ENCODE results near the gene CPXM2.

Gene CPXM2

GRCh38 chr10:123868038-123869019 lies 23.3 kb downstream of the CPXM2 start:
- DNase-seq, result no peak

- no peak for DNase-seq
These were observed 25.7 kb downstream of the CPXM2 start for GRCh38 chr10:123865880-123866279.

DNA sequence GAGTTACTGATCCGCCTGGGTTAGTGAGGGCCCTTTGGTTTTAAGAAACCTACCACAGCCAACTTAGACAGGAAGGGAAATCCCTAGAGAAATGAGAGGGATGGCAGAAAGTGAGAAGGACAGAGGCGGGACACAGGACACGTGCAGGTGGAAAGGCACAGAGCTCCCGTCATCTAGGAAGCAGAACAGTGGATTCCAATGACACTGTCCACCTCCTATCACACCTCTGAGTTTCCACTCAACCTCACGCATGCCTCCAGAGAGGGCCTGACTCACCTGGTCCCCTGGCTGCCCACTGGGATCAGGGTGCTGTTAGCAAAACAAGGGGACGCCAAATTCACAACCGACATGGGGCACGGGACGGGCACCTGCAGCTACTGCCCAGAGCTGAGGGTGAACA lies 26.3 kb downstream of the CPXM2 start:
- no peak for DNase-seq

GRCh38 chr10:123864923-123865322 lies 26.7 kb downstream of the CPXM2 start:
- DNase-seq, result no peak

DNA sequence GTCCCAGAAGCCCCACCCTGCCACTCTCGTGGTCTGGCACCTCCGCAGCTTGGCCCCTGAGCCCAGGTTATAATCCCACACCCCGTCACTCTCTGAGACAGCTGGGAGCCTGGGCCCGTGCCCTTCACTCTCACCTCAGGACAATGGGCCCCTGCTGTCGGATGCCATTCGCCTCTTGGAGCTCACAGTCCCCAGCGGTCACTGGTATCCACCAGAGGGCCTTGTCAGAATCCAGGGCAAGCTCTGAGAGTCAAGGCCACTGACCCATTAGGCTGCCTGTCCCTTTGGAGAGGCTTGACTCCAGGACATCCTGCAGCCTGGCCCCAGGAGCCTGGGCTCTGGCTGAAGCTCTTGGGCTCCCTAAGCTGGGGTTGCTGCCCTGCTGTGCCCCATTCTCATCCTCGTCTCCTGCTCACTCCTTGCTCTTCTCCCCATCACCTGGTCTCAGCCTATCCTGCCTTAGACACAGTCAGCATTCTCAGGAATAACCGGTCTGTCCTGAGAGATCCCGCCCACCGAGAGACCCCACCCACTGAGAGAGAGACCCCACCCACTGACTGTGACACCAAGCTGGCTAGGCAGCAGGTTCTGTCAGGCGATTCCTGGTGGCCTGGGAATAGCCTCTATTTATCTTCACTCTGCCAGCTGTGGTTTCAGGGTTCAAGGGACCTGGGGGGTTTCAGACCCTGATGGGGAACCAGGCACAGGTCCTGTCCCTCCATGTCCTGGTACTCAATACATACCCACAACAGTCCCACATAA lies 27.7 kb downstream of the CPXM2 start:
- no peak for DNase-seq

DNA sequence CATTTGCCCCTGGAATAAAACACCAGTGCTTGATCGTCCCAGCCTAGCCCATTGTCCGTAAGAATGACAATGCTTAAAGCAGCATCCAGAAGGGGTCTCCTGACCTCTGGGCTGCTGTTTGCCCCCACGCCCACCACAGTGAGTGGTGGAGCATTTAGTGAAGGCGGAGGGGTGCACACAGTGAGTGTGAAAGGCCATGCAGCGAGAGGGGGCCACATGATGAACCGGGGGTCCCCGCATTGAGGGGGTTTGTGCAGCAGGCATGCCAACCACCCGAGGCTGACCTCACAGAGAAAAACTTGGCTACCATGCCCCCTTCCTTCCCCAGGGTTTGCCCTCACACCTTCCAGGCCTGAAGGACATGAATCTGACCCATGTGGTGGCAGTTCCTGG lies 28.4 kb downstream of the CPXM2 start:
- DNase-seq, result no peak

- DNase-seq, result no peak
These were observed 29.0 kb downstream of the CPXM2 start for GRCh38 chr10:123862421-123863182.

DNA sequence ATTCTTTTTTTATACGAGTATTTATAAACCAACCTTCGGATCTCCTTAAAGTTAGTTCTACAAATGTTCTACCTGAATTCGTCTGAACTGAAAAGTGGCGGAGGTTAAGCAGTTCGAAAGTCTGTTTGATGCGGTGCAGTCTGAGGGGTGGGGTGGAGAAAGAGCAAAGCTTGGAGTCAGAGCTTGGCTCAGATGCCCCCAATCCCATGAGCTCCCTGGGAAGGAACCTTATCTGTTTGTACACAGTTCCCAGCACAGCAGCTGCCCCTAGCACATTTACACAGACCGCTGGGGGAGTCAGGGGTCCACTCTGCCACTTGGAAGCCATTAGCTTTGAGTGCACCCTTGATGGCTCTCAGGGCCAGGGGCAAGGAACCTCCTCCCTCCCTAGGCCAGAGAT lies 30.8 kb downstream of the CPXM2 start:
- DNase-seq, result no peak

DNA sequence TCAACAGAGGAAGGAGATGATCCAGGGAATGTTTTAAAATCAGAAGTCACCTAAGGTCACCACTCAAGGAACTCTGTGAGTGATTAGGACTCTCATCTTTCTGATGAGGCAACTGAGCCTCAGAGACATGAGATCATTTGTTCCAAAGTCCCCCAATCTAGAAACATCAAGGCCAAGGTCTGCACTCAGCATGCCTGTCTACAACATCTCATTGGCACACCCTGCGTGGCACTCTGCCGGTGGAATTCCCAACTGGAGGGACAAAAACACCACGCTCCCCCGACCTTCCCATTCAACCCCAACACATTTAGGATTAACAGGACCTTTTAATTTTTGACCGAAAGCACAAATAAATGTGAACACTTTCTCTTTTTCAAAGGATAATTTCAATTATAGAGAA lies 31.4 kb downstream of the CPXM2 start:
- DNase-seq, result no peak

GRCh38 chr10:123859653-123860050 lies 32.0 kb downstream of the CPXM2 start:
- DNase-seq, result no peak

DNA sequence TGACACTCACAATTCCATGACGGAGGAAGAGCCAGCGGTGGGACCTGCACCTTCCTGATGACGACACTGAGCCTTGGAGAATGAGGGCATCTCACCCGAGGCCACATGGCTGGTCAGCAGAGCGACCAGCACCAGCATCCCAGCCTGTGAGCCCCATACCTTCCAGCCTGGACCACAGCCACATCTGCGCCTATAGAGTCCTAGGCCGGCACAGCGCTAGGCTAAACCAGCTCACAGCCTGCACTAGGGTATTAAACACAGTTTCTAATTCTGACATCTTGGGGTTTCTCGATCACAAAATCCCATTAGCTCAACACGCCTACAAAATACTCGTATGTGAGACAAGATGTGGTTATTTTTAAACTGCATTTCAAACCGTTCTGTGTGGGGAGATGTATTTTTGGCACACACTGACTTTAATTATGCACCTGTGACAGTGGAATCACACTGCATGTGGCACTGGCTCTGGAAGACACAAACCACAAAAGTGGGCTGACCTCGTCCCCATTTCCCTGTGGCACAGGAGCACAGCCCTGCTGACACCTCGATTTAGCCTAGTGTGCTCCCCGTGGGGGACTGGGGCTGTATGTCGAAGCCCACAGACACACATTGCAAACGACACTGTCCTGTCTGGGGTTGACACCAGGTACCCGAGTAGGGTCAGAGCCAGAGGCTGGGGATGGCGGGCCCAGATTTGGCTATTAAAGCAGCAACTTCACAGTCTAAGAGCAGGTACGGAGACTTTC lies 32.5 kb downstream of the CPXM2 start:
- no peak for DNase-seq

DNA sequence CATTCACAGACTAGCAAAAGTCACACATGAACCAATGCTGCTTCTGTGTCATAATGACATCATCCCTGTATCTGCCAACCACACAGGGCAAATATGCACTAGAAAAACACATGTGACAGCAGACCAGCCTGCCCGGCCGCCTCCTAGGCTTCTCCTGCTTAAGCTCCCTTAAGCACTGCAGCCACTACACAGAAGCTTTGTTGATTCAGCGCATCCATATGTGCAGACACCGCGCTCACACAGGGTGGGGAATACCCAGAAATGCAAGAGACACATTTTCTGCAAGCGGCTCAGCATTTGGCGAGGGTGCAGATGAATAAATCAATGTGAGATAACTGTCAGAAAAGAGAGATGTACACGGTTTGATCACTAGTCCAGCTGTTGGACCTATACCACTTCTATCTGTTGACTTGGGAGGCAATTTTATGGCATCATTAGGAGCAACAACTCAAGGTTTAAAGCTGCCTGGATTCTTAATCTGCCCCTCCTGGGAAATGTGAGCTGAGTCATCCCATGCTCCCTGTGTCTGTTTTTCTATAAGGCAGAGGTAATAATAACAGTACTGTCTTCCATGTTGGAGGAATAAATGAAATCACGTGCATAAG lies 33.4 kb downstream of the CPXM2 start:
- no peak for DNase-seq

GRCh38 chr10:123857616-123858015 lies 34.0 kb downstream of the CPXM2 start:
- no peak for DNase-seq

- no peak for DNase-seq
These were observed 36.5 kb downstream of the CPXM2 start for GRCh38 chr10:123855008-123855684.

- no peak for DNase-seq
These were observed 37.1 kb downstream of the CPXM2 start for GRCh38 chr10:123854498-123854897.

DNA sequence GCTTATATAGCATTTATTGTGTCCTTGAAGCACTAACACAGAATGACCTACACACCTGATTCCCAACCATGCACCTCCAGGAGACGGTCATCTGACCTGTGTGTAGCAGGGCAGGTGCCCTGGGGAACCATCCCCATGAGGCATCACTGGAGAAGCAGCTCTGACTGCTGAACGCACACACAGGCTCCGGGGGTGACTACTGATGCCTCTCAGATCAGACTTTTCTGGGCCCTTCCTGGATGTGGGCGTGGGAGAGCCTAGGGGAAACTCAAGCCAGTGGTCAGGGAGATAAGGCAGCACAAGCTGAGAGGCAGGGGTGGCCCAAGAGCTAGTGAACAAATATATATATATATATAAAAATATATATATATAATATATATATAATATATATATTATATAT lies 37.6 kb downstream of the CPXM2 start:
- DNase-seq, result no peak

- no peak for DNase-seq
These were observed 39.1 kb downstream of the CPXM2 start for GRCh38 chr10:123852411-123852951.

GRCh38 chr10:123848564-123849457 lies 42.8 kb downstream of the CPXM2 start:
- DNase-seq, result no peak

DNA sequence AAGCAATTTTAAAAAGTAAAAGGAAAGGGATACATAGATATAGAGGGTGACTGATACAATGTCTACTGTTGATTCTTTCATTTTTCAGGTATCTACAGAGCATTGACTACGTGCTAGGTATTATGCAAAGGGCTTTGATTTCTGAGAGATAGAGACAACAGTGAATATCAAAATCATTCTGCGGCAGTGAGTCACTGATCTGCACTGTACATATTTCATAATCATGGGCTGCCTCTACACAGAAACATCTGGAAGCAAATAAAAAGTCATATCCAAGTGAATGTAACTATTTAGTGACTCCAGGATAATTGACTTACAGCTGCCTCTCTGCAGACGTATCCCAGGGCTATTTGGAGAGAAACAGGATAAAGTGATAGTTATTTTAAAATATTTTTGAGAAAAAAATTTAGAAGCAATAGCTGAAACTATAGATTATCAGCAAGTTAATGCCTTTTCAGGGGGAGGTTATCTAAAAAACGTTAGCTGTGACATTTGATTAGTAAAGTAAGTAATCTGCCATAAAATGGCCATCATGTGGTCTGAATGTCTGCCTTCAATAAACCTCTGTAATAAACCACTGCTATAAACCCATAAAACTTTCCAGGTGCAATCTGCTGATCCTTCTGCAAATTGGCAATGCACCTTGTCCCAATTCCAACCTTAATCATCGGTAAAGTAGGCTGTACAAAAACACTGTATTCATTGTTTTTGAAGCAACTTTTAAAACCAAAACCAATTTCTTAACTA lies 43.7 kb downstream of the CPXM2 start:
- no peak for DNase-seq
